Endothelial cell of umbilical vein (primary cell): ENCODE results near the gene RIMS3.

ENCODE experiments used
- EZH2 ChIP-seq: IDR thresholded peaks from 2 replicates; pipeline ENCODE4 v1.6.1; 2012; ENCODE audit warnings: borderline replicate concordance, low read depth, mild to moderate bottlenecking, moderate library complexity, low read length, inconsistent platforms; ENCODE audit not compliant: severe bottlenecking
- MYC ChIP-seq: IDR thresholded peaks from one replicate; pipeline ENCODE4 v1.6.1; 2011; ENCODE audit warnings: mild to moderate bottlenecking, low read depth, low read length
- POLR2A ChIP-seq: IDR thresholded peaks from 2 replicates; pipeline ENCODE4 v1.6.1; 2012; ENCODE audit warnings: low read depth, mild to moderate bottlenecking, control low read depth, low read length
- POLR2AphosphoS5 ChIP-seq: IDR thresholded peaks from 2 replicates; pipeline ENCODE4 v1.6.1; 2012; ENCODE audit warnings: low read depth, mild to moderate bottlenecking, control low read depth, low read length, moderate library complexity; ENCODE audit not compliant: insufficient read depth
- TF ChIP-seq, protein P1 (sequence below), 2 donors: IDR thresholded peaks; 1 replicate in 1 of 2; 2 replicates in 1 of 2; pipeline ENCODE4 v1.5.1; 2011; ENCODE audit warnings: low read length in 2 of 2, mild to moderate bottlenecking in 2 of 2, moderate library complexity in 2 of 2, control low read depth in 1 of 2, inconsistent platforms in 1 of 2, low read depth in 1 of 2; ENCODE audit not compliant: insufficient read depth in 1 of 2; ENCODE audit errors: extremely low read depth in 1 of 2

DNA sequence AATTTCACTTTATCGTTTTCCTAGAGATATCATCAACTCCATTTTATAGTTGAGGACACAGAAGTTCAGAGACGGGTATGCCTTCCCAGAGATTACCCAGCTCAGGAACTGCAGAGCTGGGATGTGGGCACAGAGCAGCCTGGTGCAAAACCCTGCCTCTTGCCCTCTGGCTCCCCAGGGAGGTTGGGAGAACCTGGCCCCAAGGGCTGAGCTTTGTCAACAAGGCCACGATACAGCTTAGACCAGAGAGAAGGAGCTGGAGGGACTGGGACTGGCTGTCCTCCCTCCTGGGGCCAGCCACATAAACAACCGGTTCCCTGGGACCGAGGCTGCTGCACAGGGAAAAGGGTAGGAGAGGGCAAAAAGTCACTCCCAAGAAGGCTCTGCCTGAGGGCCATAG, 3.8 kb downstream of the RIMS3 start:
- TF ChIP-seq POLR2A (no peak), EZH2 (no peak), POLR2AphosphoS5 (no peak), MYC (no peak)
- TF ChIP-seq, protein P1, sequence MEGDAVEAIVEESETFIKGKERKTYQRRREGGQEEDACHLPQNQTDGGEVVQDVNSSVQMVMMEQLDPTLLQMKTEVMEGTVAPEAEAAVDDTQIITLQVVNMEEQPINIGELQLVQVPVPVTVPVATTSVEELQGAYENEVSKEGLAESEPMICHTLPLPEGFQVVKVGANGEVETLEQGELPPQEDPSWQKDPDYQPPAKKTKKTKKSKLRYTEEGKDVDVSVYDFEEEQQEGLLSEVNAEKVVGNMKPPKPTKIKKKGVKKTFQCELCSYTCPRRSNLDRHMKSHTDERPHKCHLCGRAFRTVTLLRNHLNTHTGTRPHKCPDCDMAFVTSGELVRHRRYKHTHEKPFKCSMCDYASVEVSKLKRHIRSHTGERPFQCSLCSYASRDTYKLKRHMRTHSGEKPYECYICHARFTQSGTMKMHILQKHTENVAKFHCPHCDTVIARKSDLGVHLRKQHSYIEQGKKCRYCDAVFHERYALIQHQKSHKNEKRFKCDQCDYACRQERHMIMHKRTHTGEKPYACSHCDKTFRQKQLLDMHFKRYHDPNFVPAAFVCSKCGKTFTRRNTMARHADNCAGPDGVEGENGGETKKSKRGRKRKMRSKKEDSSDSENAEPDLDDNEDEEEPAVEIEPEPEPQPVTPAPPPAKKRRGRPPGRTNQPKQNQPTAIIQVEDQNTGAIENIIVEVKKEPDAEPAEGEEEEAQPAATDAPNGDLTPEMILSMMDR (IDR thresholded peaks at IDR 0.05; ENCODE audit: extremely low read depth in 1 of 2, insufficient read depth in 1 of 2, low read depth in 1 of 2, low read length in 2 of 2) = no peak
